Mammary epithelial cell (primary cell): ENCODE results near the gene SQSTM1.

Source experiments
- CTCF ChIP-seq, 2 donors: IDR thresholded peaks in 1 of 2; conservative IDR thresholded peaks in 1 of 2; 2 replicates each; pipeline ENCODE4 v1.5.1; 2011 to 2012; ENCODE audit warnings: inconsistent platforms in 2 of 2, low read length in 2 of 2, mild to moderate bottlenecking in 2 of 2, control low read depth in 1 of 2, low read depth in 1 of 2; ENCODE audit not compliant: insufficient read depth in 1 of 2; ENCODE audit errors: extremely low read depth in 1 of 2
- EZH2 ChIP-seq: IDR thresholded peaks from 2 replicates; pipeline ENCODE4 v1.6.1; 2012; ENCODE audit warnings: low read length, inconsistent platforms, borderline replicate concordance

GRCh38 chr5:179818746-179819295 is 1.9 kb upstream of the SQSTM1 start:
- TF ChIP-seq CTCF (conservative IDR thresholded peaks at IDR 0.05 in 1 of 2, IDR thresholded peaks at IDR 0.05 in 1 of 2; ENCODE audit: extremely low read depth in 1 of 2, insufficient read depth in 1 of 2, low read depth in 1 of 2, low read length in 2 of 2) (no peak), EZH2 (no peak)
